HEK293 (cell line): ENCODE measurements around the gene KLC1.

Experiments
- CTCF ChIA-PET: fragments of 350-600 bp; formaldehyde crosslinking; extraction: SDS; loops from one replicate; lab custom pipeline; 2021; ENCODE audit warnings: antibody characterized with exemption; lab: Yijun Ruan, JAX
- POLR2A ChIA-PET: fragments of 300-600 bp; formaldehyde crosslinking; extraction: SDS; loops from one replicate; lab custom pipeline; 2020; ENCODE audit warnings: antibody characterized with exemption, inconsistent platforms; lab: Yijun Ruan, JAX
- H3K27ac ChIP-seq: fragments of 200-500 bp; sonication (Bioruptor generic); 2 replicates; pipeline ENCODE4 v1.5.1; 2014; ENCODE audit warnings: low read depth, low read length, control low read depth, inconsistent platforms; ENCODE audit errors: extremely low read depth
- H3K36me3 ChIP-seq, 2 experiments: fragments of 200-500 bp in 1 of 2; sonication (Bioruptor generic) in 1 of 2; 1 replicate in 1 of 2; 2 replicates in 1 of 2; pipeline ENCODE4 v1.5.1; 2014 to 2017; ENCODE audit warnings: inconsistent platforms in 2 of 2, low read length in 2 of 2; ENCODE audit not compliant: control insufficient read depth in 2 of 2, insufficient read depth in 1 of 2
- H3K4me1 ChIP-seq: fragments of 200-500 bp; sonication (Bioruptor generic); 2 replicates; pipeline ENCODE4 v1.5.1; 2014; ENCODE audit warnings: mild to moderate bottlenecking, low read length, inconsistent platforms; ENCODE audit not compliant: control insufficient read depth, insufficient read depth
- H3K4me3 ChIP-seq: 2 replicates; pipeline ENCODE4 v1.5.1; 2011; ENCODE audit warnings: low read depth, mild to moderate bottlenecking, control low read depth, low read length, moderate library complexity
- H3K9me3 ChIP-seq: fragments of 200-500 bp; sonication (Bioruptor generic); 2 replicates; pipeline ENCODE4 v1.5.1; 2014; ENCODE audit warnings: low read depth, low read length, inconsistent platforms; ENCODE audit not compliant: control insufficient read depth, insufficient read depth
- GLIS1 ChIP-seq: fragments of 450-650 bp; formaldehyde crosslinking; IDR thresholded peaks from 2 replicates; pipeline ENCODE4 v1.5.1; 2016; ENCODE audit warnings: missing biosample characterization, missing genetic modification characterization
- HOXA7 ChIP-seq: sonication (generic); formaldehyde crosslinking; IDR thresholded peaks from 2 replicates; pipeline ENCODE4 v1.8.1; 2022; ENCODE audit warnings: missing genetic modification reagents, borderline replicate concordance
- HOXC10 ChIP-seq: sonication (generic); formaldehyde crosslinking; IDR thresholded peaks from 2 replicates; pipeline ENCODE4 v1.8.1; 2023; ENCODE audit warnings: mild to moderate bottlenecking, missing genetic modification reagents
- KLF1 ChIP-seq: fragments of 450-650 bp; formaldehyde crosslinking; IDR thresholded peaks from 2 replicates; pipeline ENCODE4 v1.5.1; 2016; ENCODE audit warnings: missing biosample characterization, missing genetic modification characterization
- KLF7 ChIP-seq: fragments of 450-650 bp; formaldehyde crosslinking; IDR thresholded peaks from 2 replicates; pipeline ENCODE4 v1.5.1; 2016; ENCODE audit warnings: missing biosample characterization, missing genetic modification characterization, borderline replicate concordance
- KLF9 ChIP-seq: fragments of 450-650 bp; formaldehyde crosslinking; IDR thresholded peaks from 2 replicates; pipeline ENCODE4 v1.5.1; 2016; ENCODE audit warnings: missing biosample characterization, missing genetic modification characterization, low read depth
- SALL2 ChIP-seq: fragments of 450-650 bp; formaldehyde crosslinking; IDR thresholded peaks from 2 replicates; pipeline ENCODE4 v1.5.0; 2017; ENCODE audit warnings: missing biosample characterization, mild to moderate bottlenecking, missing genetic modification characterization, borderline replicate concordance
- SETDB1 ChIP-seq: IDR thresholded peaks from one replicate; pipeline ENCODE4 v1.6.1; 2017; ENCODE audit warnings: mild to moderate bottlenecking, low read length, moderate library complexity, mixed read lengths; ENCODE audit not compliant: insufficient read length
- SP2 ChIP-seq: fragments of 450-650 bp; formaldehyde crosslinking; IDR thresholded peaks from 2 replicates; pipeline ENCODE4 v1.5.1; 2016; ENCODE audit warnings: missing biosample characterization, missing genetic modification characterization
- TCF7L2 ChIP-seq: IDR thresholded peaks from 2 replicates; pipeline ENCODE4 v1.6.1; 2011; ENCODE audit warnings: low read depth, mild to moderate bottlenecking, inconsistent platforms, low read length, moderate library complexity, borderline replicate concordance
- TRIM28 ChIP-seq: IDR thresholded peaks from 2 replicates; pipeline ENCODE4 v1.6.1; 2011; ENCODE audit warnings: low read length, control low read depth, borderline replicate concordance
- YY1 ChIP-seq: fragments of 450-650 bp; formaldehyde crosslinking; IDR thresholded peaks from 2 replicates; pipeline ENCODE4 v1.5.1; 2018; ENCODE audit warnings: missing biosample characterization, missing genetic modification characterization
- ZIC2 ChIP-seq: fragments of 450-650 bp; formaldehyde crosslinking; IDR thresholded peaks from 2 replicates; pipeline ENCODE4 v1.5.1; 2016; ENCODE audit warnings: missing biosample characterization, missing genetic modification characterization
- ZNF140 ChIP-seq: fragments of 450-650 bp; formaldehyde crosslinking; IDR thresholded peaks from 2 replicates; pipeline ENCODE4 v1.5.1; 2016; ENCODE audit warnings: missing biosample characterization, missing genetic modification characterization
- ZNF169 ChIP-seq: fragments of 450-650 bp; formaldehyde crosslinking; IDR thresholded peaks from 2 replicates; pipeline ENCODE4 v1.5.1; 2016; ENCODE audit warnings: missing biosample characterization, missing genetic modification characterization
- ZNF184 ChIP-seq: fragments of 450-650 bp; IDR thresholded peaks from 2 replicates; pipeline ENCODE4 v1.5.1; 2018; ENCODE audit warnings: missing biosample characterization, mild to moderate bottlenecking, missing genetic modification characterization
- ZNF19 ChIP-seq: fragments of 450-650 bp; formaldehyde crosslinking; IDR thresholded peaks from 2 replicates; pipeline ENCODE4; 2016; ENCODE audit warnings: missing biosample characterization, missing genetic modification characterization, low read depth
- ZNF202 ChIP-seq: fragments of 450-650 bp; formaldehyde crosslinking; IDR thresholded peaks from 2 replicates; pipeline ENCODE4 v1.5.1; 2016; ENCODE audit warnings: missing biosample characterization, missing genetic modification characterization, borderline replicate concordance
- ZNF223 ChIP-seq: fragments of 450-650 bp; formaldehyde crosslinking; IDR thresholded peaks from 2 replicates; pipeline ENCODE4 v1.5.1; 2016; ENCODE audit warnings: missing biosample characterization, missing genetic modification characterization
- ZNF350 ChIP-seq: fragments of 450-650 bp; formaldehyde crosslinking; IDR thresholded peaks from 2 replicates; pipeline ENCODE4 v1.5.0; 2017; ENCODE audit warnings: missing biosample characterization, mild to moderate bottlenecking, missing genetic modification characterization
- ZNF416 ChIP-seq: fragments of 450-650 bp; formaldehyde crosslinking; IDR thresholded peaks from 2 replicates; pipeline ENCODE4 v1.5.1; 2016; ENCODE audit warnings: missing biosample characterization, missing genetic modification characterization
- ZNF585B ChIP-seq: fragments of 450-650 bp; formaldehyde crosslinking; IDR thresholded peaks from 2 replicates; pipeline ENCODE4 v1.5.1; 2016; ENCODE audit warnings: missing biosample characterization, missing genetic modification characterization
- ZNF600 ChIP-seq: fragments of 450-650 bp; formaldehyde crosslinking; IDR thresholded peaks from 2 replicates; pipeline ENCODE4 v1.5.1; 2016; ENCODE audit warnings: missing biosample characterization, missing genetic modification characterization
- ZNF621 ChIP-seq: fragments of 450-650 bp; formaldehyde crosslinking; IDR thresholded peaks from 2 replicates; pipeline ENCODE4 v1.5.1; 2017; ENCODE audit warnings: missing biosample characterization, missing genetic modification characterization
- ZNF660 ChIP-seq: fragments of 450-650 bp; IDR thresholded peaks from 2 replicates; pipeline ENCODE4 v1.5.1; 2018; ENCODE audit warnings: missing biosample characterization, mild to moderate bottlenecking, missing genetic modification characterization
- ZNF791 ChIP-seq: fragments of 450-650 bp; formaldehyde crosslinking; IDR thresholded peaks from 2 replicates; pipeline ENCODE4 v1.5.1; 2016; ENCODE audit warnings: missing biosample characterization, missing genetic modification characterization
- TF ChIP-seq, protein P1 (sequence below): fragments of 450-650 bp; formaldehyde crosslinking; IDR thresholded peaks from 2 replicates; pipeline ENCODE4 v1.5.1; 2017; ENCODE audit warnings: missing biosample characterization, missing genetic modification characterization
- TF ChIP-seq, protein P2 (sequence below): fragments of 450-650 bp; formaldehyde crosslinking; IDR thresholded peaks from 2 replicates; pipeline ENCODE4 v1.5.1; 2016; ENCODE audit warnings: missing biosample characterization, missing genetic modification characterization

The KLC1 gene

DNA sequence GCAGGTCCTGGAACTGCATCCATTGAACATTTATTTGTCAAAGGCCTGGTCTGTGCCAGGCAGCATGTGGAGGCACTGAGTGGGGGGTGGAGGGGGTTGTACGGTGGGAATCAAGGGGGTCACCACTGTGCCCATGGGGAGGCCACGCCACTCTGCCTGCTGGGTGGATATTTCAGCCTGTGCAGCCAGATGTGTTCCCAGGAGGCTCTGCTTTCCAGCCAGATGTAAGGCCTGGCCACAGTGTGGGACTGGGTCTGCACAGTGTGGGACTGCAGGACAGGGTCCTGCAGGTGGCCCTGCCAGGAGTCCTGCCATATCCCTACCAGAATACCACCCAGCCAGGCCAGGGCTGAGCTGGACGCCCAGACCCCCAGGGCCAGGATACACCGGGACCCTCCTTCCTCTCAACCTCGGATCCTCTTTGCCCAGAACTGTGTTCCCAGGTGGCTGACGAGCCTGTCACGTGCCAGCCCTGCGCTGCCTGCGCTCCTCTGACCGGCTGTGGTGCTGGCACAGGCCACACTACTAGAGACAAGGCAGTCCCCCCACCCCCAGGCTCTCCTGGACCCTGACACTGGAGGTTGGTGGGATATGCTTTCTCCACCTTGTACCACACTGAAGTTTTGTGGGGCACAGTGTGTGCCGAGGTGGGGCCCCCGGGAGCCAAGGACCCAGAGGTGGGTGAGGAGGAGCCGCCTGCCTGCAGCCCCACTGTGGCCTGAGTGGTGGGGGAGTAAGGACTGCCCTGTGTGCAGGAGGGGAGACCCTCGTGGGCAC, 68.8 kb downstream of the KLC1 start:
- ChIA-PET POLR2A (interaction anchor here (6.4 kb wide), 1 partner anchor 17 kb away, joined by 31 read pairs; the partner anchor contains the start of genes XRCC3 and ZFYVE21), CTCF (no interaction called here)
- TF ChIP-seq ZNF600 (tag by site-specific recombination) = peak; percentile 50
- TF ChIP-seq SALL2 (tag by site-specific recombination) = no peak
- TF ChIP-seq ZNF202 (tag by site-specific recombination) = no peak
- peak; percentile 67; the same call in 1 of the 2 replicates for TF ChIP-seq ZNF223 (tag by site-specific recombination)
- no peak for TF ChIP-seq ZNF621
- TF ChIP-seq HOXA7 (CRISPR knock-in tag) = no peak
- no peak for TF ChIP-seq ZNF140 (tag by site-specific recombination)
- TF ChIP-seq ZNF19 (tag by site-specific recombination) = no peak
- Histone ChIP-seq H3K4me3 (no peak overlapping the region), H3K9me3 (no peaks in the 10 kb centered on the region), H3K4me1 (peaks cover 11% of the 10 kb centered on the region), H3K27ac (peak overlapping the region; percentile 41; the same call in 1 of the 2 replicates), H3K36me3 (peaks cover 6 to 81% of the 10 kb centered on the region in 2 experiments; a peak in 2 of 3 replicates)

DNA sequence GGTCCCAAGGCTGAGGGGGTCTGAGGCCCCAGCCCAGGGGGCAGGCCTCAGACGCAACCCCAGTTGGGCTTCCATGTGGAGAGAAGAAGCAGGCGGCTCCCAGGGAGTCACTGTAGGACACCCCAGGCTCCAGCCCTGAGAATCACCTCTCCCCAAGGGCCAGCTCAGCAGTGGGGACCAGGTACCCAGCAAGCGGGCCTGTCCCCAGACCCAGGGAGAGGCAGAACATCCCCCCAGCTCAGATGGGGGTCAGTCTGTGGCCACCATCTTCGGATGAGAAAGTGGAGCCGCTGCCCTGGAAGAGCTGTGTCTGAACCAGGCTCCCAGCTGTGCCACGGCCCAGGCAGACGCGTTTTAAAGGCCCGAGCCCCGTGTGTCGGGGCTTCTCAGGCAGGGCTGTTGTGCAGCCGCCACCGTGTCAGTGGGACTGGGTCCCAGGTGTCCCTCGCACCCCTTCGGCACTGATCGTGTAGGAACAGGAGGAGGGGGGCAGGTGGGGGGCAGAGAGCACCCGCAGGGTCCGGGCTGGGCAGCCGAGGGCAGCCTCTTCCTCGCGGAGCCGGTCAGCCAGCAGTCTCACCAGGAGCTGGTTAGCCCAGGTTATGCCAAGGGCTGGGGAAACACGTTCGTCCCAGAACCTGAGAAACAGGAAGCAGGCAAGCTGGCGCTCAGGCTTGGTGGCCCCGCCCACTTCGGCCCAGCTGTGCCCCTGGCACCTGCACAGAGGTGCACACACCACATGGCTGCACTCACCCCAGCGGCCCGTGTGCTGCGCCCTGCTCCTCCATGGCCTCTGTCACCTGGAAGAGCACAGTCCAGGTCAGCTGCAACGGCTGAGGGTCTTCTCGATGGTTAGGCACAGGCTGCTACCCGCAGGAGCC, 69.6 kb downstream of the KLC1 start:
- peaks cover 11% of the 10 kb centered on the region for H3K4me1 ChIP-seq
- H3K9me3 ChIP-seq = no peaks in the 10 kb centered on the region
- ChIA-PET POLR2A (interaction anchor here (6.4 kb wide), 1 partner anchor 16 kb away, joined by 31 read pairs; the partner anchor contains the start of genes XRCC3 and ZFYVE21), CTCF (interaction anchor here (1.0 kb wide), 1 partner anchor 19 kb away, joined by 3 read pairs; no protein-coding TSS in a partner anchor)
- TF ChIP-seq ZIC2 (tag by site-specific recombination) (peak; percentile 56), KLF9 (tag by site-specific recombination) (0 out of 2 replicates have a peak, but pooled peaks have one; percentile 22), ZNF791 (no peak), GLIS1 (peak; percentile 51)
- H3K4me3 ChIP-seq = no peak overlapping the region
- H3K36me3 ChIP-seq = peaks cover 6 to 81% of the 10 kb centered on the region in 2 experiments; a peak in 2 of 3 replicates
- H3K27ac ChIP-seq = 0 out of 2 replicates have a peak overlapping the region, but pooled peaks have one; percentile 41

DNA sequence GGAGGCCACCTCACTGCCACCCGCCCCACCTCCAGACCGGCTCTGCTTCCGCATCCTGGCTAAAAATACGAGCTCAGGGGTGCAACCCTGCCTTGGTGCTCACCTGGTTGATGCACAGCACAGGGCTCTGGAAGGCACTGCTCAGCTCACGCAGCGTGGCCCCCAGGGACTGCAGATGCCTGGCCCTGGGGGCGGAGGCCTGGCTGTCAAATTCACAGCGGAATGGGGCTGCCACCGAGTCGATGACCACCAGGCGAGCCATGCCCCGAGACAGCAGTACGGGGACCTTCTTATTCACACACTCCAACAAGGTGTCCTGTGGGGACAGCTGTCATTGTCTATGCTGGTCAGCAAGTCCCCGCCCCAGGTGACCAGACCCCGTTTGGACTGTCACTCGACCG, 70.2 kb downstream of the KLC1 start:
- POLR2A ChIA-PET = interaction anchor here (6.4 kb wide), 1 partner anchor 15 kb away, joined by 31 read pairs; the partner anchor contains the start of genes XRCC3 and ZFYVE21
- CTCF ChIA-PET = interaction anchor here (1.0 kb wide), 1 partner anchor 19 kb away, joined by 3 read pairs; no protein-coding TSS in a partner anchor
- no peaks in the 10 kb centered on the region for H3K9me3 ChIP-seq
- peaks cover 11% of the 10 kb centered on the region for H3K4me1 ChIP-seq
- H3K27ac ChIP-seq = no peak overlapping the region
- peaks cover under 1 to 80% of the 10 kb centered on the region in 2 experiments; a peak in 2 of 3 replicates for H3K36me3 ChIP-seq
- H3K4me3 ChIP-seq = no peak overlapping the region
- TF ChIP-seq KLF1 (tag by site-specific recombination) (no peak), ZNF184 (no peak), HOXC10 (CRISPR knock-in tag) (no peak), ZNF416 (tag by site-specific recombination) (no peak), ZNF585B (tag by site-specific recombination) (no peak), ZNF350 (tag by site-specific recombination) (no peak), TRIM28 (no peak), ZNF660 (tag by site-specific recombination) (no peak), KLF7 (tag by site-specific recombination) (no peak), TCF7L2 (no peak), SETDB1 (no peak), ZNF169 (tag by site-specific recombination) (no peak), SP2 (no peak), YY1 (no peak)
- TF ChIP-seq, protein P1, sequence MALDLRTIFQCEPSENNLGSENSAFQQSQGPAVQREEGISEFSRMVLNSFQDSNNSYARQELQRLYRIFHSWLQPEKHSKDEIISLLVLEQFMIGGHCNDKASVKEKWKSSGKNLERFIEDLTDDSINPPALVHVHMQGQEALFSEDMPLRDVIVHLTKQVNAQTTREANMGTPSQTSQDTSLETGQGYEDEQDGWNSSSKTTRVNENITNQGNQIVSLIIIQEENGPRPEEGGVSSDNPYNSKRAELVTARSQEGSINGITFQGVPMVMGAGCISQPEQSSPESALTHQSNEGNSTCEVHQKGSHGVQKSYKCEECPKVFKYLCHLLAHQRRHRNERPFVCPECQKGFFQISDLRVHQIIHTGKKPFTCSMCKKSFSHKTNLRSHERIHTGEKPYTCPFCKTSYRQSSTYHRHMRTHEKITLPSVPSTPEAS (tag by site-specific recombination) = no peak
- TF ChIP-seq, protein P2, sequence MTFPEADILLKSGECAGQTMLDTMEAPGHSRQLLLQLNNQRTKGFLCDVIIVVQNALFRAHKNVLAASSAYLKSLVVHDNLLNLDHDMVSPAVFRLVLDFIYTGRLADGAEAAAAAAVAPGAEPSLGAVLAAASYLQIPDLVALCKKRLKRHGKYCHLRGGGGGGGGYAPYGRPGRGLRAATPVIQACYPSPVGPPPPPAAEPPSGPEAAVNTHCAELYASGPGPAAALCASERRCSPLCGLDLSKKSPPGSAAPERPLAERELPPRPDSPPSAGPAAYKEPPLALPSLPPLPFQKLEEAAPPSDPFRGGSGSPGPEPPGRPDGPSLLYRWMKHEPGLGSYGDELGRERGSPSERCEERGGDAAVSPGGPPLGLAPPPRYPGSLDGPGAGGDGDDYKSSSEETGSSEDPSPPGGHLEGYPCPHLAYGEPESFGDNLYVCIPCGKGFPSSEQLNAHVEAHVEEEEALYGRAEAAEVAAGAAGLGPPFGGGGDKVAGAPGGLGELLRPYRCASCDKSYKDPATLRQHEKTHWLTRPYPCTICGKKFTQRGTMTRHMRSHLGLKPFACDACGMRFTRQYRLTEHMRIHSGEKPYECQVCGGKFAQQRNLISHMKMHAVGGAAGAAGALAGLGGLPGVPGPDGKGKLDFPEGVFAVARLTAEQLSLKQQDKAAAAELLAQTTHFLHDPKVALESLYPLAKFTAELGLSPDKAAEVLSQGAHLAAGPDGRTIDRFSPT (tag by site-specific recombination) = no peak
